GM18511 (cell line): Measurements from ENCODE around the gene ZBTB45.
"Not testable (repeated sequence)": the region's sequence is repeated elsewhere in the genome, so short reads cannot be mapped to it uniquely, and the experiment has no call there.

Experiments used
- ATAC-seq: cut with Tn5 transposase; IDR thresholded peaks from one replicate; pipeline ENCODE4 v1.9.1; 2021; ENCODE audit warnings: mild to moderate bottlenecking, moderate library complexity; ENCODE audit not compliant: unreplicated experiment

Gene ZBTB45

DNA sequence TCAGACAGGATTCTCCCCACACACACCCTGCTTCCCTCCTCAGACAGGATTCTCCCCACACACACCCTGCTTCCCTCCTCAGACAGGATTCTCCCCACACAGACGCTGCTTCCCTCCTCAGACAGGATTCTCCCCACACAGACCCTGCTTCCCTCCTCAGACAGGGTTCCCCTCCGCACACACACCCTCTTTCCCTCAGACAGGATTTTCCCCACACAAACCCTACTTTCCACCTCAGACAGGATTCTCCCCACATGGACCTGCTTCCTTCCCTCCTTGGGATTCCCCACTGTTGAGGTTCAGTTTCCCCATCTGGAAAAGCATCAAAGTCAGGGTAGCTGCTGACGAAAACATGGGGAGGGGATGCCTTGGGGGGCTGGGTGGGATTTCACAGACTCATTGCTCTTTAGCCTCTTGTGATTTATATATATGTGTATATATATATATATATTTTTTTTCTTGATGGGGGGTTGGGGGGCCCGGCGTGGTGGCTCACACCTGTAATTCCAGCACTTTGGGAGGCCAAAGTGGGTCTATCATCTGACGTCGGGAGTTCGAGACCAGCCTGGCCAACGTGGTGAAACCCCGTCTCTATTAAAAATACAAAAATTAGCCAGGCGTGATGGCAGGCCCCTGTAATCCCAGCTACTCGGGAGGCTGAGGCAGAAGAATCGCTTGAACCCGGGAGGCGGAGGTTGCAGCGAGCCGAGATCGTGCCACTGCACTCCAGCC is 23.2 kb upstream of the ZBTB45 start:
- not testable (repeated sequence) for ATAC-seq

DNA sequence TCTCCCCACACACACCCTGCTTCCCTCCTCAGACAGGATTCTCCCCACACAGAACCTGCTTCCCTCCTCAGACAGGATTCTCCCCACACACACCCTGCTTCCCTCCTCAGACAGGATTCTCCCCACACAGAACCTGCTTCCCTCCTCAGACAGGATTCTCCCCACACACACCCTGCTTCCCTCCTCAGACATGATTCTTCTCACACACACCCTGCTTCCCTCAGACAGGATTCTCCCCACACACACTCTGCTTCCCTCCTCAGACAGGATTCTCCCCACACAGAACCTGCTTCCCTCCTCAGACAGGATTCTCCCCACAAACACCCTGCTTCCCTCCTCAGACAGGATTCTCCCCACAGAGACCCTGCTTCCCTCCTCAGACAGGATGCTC is 19.6 kb upstream of the ZBTB45 start:
- not testable (repeated sequence) for ATAC-seq

- no peak for ATAC-seq
These were observed 18.9 kb upstream of the ZBTB45 start for GRCh38 chr19:58538257-58539168.

- ATAC-seq = no peak
These were observed 17.5 kb upstream of the ZBTB45 start for GRCh38 chr19:58536852-58537798.

DNA sequence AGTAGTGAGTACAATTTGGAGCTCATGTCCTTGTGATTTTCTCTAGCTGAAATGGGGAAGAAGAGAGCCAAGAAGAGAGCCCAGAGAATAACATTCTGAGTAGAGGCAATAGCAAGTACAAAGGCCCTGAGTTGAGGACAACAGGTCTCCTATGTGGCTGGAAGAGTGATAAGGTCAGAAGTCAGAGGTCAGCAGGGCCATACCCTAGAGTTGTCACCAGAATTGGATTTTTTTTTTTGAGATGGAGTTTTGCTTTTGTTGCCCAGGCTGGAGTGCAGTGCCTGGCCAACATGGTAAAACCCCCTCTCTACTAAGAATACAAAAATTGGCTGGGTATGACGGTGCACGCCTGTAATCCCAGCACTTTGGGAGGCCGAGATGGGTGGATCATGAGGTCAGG is 16.2 kb upstream of the ZBTB45 start:
- no peak for ATAC-seq

DNA sequence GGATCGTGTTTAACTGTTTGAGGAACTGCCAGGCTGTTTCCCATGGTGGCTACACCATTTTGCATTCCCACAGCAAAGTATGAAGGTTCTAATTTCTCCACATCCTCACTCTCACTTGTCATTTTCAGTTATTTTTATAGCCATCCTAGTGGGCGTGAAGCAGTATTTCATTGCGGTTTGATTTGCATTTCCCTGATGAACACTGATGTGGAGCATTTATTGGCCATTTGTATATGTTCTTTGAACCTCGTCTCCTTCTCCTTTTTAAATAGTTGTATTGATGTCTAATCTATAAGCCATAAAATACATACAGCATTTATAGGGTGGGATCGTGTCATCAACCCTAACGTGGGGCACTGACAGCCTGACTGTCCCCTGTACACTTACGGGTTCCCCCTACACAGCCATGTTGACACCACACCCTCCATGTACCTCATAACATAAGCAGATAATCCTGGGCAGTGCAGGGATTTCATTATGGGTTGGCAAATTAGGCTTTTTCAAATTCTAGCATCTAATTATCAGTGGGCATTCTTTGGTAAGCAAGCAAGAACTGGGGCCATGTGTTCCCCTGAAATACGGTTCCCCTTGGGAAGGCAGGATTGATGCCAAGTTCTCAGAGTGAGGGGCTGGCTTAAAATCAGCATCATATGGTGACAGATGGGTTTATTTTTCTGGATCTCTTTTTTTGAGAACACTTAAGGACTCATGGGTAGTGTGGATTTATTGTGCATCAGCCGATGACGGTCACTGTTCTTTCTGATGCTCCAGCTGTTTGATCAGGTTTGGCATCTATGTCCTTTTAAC is 11.6 kb upstream of the ZBTB45 start:
- no peak for ATAC-seq

DNA sequence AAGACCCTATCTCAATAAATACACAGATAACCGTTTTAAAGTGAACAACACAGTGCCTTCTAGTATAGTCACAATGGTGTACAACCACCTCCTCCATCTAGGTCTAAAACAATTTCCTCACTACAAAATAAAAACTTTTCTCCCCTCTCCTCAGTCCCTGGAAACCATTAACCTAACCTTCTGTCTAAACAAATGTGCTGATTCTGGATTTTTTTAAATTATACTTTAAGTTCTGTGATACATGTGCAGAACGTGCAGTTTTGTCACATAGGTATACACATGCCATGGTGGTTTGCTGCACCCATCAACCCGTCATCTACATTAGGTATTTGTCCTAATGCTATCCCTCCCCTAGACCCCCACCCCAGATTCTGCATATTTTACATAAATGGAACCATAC is 9.8 kb upstream of the ZBTB45 start:
- ATAC-seq = no peak

DNA sequence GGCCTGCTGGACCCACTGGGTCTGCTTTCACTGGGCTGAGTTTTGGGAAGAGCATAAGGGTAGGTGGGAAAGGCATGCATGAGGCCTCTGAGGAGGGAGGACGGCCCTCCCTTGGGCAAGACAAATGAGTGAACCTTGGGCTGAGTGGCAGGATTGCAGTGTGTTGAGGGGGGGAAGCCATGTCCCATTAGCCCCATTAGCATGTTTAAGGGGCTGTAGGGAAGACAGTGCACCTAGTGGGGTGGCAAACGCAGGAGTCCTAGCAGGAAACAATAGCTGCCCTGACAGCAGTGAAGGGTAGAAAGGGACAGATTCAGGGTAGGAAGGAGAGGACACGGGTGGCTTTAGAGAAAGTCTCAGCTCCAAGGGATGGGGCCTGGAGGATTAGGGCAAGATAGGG is 3.1 kb upstream of the ZBTB45 start:
- ATAC-seq = no peak

DNA sequence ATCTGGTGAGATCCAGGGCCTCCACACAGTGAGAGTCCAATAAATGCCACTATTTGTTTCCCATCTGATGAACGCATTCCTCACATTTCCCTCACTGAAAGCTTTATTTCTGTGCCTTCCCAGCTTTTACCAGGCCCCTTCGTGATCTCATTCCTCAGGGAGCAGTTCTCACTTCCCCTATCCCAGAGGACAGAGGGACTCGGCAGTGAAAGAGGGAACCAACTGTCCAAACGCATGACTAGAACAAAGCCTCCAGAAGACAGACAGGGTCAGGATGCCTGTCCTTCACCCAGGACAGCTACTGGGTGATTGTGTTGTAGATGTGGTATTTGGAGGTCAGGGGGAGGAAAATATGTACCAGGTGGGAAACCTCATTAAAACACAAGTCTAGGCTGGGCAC is 2.0 kb upstream of the ZBTB45 start:
- ATAC-seq = no peak

DNA sequence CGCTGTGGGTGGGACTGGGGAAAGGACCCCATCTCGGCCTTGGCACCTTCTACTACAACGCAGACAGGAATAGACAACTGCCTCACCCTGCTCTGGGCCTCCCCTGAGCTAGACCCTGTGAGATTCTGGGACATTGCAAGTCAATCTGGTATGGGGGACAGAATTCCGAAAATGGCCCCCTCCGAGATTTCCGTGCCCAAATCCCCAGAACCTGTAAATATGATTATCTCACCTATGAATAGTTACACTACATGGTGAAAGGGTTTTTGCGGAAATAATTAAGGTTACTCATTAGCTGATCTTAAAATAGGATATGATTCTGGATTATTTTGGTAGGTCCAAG is 618 bp upstream of the ZBTB45 start:
- no peak for ATAC-seq

GRCh38 chr19:58519087-58519354 is 589 bp downstream of the ZBTB45 start:
- peak; percentile 11 for ATAC-seq

DNA sequence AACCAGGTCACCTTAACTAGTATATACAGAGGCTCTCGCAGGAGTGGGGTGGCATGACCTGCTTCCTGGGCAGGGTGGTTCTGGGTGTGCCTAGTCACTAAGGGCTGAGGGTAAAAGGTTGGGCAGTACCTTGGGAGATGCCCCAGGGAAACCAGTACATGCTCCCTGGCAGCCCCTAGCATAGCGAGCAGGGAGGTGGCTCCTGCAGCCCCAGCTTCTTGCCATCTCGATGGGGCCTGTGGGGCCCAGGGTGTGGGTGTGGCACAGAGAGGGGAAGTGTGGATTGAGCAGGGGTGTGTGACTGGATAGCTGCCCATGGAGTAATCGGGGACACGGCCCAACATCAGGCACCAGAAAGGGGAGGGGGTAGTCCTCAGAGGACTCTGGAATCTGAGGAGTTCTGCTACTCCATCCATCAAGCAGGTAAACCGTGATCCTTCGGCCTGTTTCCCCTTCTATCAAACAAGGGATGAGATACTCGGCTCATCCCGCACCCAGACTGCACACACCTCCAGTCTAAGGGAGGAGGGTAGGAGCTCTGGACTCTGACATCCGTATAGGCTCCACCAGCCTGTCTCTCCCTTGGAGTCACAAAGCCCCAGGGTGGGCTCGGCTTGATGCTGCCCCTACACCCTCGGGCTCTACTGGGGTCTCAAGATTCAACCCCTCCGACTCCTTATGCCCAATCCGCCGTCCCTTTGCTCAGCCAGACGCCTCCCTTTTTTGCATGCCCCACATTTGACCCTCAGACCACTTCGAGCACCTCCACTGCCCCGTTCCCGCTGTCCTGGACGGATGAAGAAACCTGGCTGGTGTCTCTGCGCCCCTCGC is 1.1 kb downstream of the ZBTB45 start:
- ATAC-seq = no peak

DNA sequence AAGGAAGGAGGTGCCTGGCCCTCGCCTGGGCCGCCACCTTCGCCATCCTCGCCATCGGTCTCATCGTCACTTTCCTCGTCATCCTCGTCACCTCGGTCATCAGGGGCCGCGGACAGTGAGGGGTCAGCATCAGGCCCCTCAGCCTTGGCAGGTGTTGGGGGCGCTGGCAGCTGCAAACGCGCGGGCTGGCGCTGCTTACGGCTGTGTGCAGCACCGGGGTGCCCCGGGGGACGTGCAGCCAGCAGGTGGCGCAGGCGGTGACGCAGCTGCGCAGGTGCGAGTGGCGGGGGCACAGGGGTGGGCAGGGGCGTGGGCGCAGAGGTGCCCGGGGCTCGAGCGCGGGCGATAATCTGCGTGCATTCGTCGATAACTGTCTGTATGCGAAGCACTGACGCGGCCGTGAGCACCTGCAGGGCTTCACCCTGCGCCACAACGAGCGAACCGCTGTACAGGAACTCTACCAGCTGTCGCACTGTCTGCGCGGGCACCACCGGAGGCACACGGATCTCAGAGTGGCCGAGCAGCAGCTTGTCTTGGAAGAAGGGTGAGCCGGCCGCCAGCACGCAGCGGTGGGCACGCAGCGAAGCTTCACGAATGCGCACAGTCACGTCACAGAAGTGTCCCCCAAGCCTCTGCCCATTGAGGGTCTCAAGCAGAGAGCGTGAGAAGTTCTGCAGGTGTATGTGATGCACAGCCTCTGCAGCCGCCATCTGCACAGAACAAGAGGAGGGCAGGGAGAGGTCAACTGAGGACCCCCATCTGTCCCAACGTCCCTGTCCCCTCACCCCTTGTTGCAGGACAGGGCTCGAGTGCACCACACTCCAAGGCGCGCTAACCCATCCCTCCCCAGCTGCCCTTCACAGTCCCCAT is 2.4 kb downstream of the ZBTB45 start:
- ATAC-seq = no peak

- ATAC-seq = no peak
These were observed 3.3 kb downstream of the ZBTB45 start for GRCh38 chr19:58516246-58516836.

DNA sequence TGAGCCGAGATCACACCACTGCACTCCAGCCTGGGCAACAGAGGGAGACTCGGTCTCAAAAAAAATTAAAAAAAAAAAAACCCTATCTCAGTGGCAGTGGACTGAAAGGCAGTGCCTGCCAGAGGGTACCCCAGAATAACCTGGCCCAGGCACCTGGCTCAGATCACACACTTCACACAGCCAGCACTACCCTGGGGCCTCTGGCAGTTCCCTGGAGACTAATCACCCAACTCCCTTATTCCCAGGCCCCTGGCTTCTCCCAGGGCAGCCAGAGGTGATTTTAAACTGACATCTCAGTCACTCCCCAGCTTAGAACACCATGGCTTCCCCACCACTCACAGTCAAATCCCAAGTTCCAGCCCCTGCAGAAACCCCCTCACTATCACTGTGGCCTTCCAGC is 4.4 kb downstream of the ZBTB45 start:
- ATAC-seq = no peak

DNA sequence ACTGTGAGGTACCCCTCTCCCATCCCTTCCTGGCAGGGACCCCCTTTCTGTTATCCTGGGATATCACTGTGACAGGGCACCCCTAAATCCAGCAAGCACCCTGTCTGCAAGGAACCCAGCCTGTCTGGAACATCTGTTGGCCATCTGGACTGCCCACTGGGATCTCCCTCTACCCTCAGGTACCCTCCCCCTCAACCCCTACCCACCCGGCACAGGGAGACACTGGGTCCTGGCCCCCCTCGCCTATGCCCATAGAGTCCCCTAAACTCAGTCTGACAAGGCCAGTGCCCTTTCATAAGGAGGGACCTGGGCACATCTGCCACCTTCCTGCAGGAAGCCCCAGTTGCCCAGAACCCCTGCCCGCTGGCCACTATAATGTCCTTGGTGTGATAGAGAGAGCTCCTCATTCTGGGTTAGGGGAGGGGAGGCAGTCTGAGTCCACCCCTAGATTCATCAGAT is 5.0 kb downstream of the ZBTB45 start:
- ATAC-seq = no peak

DNA sequence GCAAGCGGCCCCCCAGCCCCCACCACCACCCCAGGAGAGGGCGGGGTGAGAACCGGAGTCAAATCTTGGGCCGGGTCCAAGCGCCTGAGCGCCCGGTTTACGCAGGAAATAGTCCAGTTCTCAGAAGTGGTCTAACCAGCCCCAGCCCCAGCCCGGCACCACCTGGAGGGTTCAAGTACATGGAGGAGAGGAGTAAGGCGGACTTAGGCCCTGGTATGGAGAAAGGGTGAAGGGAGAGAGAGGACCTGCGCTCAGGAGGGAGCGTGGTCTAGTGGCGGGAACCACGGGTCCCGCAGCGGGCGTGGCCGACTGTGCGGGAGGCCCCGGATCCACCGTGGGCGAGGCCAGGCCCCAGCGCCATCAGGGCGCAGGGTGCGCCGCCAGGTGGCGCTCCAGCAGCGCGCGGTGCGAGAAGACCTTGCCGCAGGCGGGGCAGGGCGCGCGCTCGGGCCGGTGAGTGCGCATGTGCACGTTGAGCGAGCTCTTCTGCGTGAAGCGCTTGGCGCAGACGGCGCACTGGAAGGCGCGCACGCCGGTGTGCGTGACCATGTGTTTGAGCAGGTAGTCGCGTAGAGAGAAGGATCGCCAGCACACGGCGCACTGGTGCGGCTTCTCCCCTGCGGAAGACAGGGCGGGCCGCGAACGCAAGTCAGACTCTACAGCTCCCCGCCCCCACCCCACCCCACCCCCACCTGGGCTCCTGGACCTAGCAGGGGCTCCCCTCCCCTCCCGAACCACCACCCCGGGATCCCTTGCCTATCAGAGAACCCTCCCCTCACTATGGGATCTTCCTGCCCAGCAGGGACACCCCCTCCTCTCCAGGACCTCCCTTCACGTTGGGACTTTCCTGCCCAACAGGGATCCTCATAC is 5.7 kb downstream of the ZBTB45 start:
- peak; percentile 79 for ATAC-seq
